GM21723 (cell line): ENCODE data around the gene ALDH2.
"Not testable (repeated sequence)": the region's sequence is repeated elsewhere in the genome, so short reads cannot be mapped to it uniquely, and the experiment has no call there.

ENCODE experiments used
- ATAC-seq: cut with Tn5 transposase; IDR thresholded peaks from one replicate; pipeline ENCODE4 v1.9.1; 2021; ENCODE audit warnings: mild to moderate bottlenecking, moderate library complexity; ENCODE audit not compliant: unreplicated experiment

Gene ALDH2

DNA sequence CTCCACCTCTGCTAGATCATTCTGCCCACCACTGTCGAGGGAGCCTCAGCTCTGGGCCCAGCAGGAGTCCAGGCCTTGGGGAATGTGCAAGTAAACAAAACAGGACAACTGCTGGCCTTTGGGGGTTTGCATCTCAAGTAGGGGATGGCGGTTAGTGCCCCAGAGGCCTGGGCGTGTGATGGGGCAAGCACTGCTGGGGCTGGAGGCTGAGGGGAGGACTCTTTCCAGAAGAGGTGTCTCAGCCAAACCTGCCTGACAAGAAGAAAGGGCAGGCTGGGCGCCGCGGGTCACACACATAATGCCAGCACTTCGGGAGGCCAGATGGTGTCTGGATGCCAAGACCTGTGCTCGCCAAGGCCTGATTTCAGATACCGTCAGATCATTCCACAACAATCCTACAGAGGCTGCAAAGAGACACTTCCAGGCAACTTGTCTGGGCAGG is 8.6 kb upstream of the ALDH2 start:
- ATAC-seq: no peak

DNA sequence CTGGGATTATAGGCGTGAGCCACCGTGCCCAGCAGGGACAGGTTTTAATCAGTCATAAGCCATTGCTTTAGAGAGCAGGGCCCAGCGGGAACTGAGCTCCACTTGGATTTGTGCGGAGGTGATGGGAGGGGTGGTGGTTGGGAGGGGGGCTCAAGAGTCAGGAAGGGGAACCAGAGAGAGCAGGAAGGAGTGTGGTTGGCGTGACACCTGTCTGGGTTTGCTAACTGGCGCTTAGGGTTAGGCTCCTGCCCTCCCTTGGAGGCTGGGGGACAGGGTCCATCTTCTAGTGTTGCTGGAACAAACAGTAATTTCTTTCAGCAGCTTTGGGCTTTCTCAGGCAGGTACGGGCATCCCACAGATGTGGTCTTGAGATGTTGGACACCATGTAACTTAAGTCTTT is 7.5 kb upstream of the ALDH2 start:
- ATAC-seq: no peak

DNA sequence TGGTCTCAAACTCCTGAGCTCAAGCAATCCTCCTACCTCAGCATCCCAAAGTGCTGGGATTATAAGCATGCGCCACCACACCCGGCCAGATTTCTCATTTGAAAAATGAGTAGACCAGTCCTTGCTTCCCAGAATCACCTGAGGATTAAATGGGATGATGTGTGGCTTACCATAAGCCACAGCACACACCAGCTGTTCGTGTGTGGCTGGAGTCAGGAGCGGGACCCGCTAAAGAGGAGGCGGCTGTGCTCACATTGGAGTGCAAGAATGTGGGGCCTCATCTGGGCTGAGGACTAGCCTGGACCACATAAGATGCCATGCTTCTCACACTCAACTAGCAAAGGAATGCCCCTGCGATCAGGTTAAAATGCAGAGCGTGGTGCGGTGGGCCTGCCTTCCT is 6.7 kb upstream of the ALDH2 start:
- ATAC-seq: no peak

DNA sequence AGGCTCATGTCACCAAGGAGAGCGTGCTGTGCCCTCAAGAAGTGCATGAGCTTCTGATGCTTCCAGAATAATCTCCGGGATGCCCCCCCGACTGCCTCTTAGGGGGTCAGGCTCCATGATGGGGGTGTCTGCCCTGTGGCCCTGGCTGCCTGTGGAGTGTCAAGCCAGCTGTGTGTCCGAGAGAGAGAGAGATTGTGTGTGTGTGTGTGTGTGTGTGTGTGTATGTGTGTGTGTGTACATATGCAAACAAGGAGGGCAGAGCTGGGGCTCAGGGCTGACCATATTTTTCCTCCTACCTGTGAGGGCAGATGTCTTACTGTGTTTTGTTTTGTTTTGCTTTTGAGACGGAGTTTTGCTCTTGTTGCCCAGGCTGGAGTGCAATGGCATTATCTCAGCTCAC is 5.6 kb upstream of the ALDH2 start:
- ATAC-seq: no peak

DNA sequence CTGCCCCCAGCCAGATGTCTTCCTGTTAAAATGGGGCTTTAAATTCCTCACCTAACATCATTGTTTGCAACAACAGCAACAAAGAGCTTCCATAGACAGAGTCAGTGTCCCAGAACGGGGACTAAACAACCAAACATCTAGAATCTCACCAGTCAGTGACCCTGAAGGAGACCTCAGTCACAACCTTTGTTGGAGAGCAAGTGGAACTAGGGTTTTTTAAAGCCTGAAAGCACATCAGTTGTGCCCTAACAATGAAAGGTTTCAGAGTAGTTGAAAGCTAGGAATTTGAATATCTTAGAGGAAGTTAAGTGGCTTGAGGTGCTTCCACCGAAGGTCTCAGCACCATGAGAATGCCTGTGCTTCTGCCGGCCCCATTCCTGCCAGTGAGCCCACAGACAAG is 5.0 kb upstream of the ALDH2 start:
- ATAC-seq: no peak

DNA sequence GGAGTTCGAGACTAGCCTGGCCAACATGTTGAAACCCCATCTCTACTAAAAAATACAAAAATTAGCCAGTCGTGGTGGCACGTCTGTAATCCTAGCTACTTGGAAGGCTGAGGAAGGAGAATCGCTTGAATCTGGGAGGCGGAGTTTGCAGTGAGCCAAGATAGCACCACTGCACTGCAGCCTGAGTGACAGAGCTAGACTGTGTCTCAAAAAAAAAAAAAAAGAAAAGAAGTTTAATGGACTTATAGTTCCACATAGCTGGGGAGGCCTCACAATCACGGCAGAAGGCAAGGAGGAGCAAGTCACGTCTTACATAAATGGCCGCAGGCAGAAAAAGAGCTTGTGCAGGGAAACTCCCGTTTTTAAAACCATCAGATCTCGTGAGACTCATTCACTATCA is 3.2 kb upstream of the ALDH2 start:
- not testable (repeated sequence) for ATAC-seq

DNA sequence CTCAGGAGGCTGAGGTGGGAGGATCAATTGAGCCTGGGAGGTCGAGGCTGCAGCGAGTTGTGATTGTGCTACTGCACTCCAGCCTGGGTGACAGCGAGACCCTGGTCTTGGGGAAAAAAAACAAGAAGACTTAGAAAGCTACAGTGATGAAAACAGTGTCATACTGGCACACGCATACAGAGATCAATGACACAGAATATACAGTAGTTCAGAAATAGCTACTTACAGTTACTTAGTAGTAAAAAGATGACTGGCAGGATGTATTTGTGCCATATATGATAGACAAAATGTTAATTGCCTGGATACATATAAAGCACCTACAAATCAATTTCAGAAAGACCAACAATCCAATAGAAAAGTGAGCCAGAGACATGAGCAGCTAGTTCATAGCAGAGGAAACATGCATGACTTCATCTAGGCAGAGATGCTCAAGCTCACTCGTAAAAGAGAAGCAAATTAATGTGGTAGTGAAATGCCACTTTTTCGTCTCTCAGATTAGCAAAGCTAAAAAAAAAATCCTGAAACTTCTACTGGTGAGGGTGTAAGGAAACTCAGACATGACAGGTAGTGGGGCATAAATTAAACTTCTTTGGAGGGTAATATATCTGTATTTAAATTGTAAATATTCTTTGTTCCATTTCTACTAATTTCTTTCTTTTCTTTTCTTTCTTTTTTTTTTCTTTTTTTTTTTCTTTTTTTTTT is 2.5 kb upstream of the ALDH2 start:
- peak; percentile 48 for ATAC-seq

DNA sequence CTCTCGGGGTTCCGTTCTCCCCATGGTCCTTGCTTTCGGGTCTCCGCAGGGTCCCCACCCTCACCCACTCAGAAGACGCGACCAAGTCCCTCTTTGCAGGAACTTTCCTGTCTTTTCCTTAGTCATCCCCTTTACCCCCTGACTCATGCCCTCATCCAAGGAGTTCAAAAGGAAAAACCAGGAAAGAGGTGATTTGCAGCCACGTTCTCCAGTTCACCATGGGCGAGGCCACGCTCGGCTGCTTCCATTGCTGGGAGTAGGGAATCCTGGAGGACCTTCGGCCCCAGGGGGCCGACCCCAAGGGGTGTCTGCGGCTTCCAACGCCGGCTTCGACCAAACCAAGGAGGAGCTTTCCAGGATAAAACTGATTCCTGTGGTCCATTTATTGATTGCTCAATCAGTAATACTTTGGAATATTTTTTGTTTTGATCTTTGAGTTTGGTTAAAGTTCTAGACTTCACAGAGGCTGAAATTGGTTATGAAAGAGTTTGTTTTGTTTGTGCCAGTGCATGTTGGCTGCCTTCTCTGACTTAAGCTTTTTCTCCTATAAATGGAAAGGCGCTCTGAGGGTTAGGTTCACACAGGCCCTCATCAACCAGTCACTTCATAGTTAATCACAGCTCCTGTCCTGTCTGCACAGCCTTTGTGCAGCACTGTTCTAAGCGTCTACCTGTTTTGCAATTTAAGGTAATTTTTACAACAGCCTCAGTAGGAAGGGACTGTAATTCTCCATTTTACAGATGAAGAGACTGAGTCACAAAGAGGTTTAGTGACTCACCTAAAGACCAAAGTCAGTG is 827 bp downstream of the ALDH2 start:
- no peak for ATAC-seq

DNA sequence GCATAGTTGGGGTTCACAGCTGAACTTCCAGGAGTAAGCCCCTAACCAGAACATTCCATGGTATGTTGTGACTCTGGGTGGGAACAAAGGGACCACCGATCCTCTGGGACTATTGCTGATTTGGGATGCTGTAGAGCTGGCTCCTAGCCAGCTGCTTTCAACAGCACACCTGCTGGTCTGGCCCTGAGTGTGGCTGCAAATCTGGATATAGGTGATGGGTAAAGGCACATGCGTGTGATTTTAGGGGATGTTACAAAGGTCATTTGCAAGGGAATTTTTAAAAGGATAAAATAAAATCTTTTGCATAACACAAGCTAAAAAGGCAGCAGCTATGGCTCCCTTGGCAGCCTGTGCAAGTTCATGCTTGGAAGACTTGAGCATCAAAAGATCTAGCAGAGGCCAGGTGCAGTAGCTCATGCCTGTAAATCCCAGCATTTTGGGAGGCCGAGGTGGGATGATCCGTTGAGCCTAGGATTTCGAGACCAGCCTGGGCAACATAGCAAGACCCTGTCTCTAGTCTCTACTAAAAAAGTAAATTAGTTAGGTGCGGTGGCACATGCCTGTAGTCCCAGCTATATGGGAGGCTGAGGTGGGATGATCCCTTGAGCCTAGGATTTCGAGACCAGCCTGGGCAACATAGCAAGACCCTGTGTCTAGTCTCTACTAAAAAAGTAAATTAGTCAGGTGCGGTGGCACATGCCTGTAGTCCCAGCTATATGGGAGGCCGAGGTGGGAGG is 1.6 kb downstream of the ALDH2 start:
- ATAC-seq: no peak

DNA sequence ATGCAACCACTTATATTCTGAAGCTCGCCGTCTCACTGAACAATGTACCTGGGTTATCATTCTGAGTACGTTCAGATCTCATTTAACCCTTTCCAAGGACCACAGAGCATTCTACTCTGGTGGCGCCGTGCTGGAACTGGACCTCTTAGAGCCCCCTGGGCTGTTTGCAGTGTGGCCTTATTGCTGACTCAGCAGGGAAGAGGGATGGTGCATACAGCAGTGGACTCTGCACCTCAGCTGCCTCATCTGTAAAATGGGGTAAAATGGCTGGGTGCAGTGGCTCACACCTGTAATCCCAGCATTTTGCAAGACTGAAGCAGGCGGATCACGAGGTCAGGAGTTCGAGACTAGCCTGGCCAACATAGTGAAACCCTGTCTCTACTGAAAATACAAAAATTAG is 2.9 kb downstream of the ALDH2 start:
- ATAC-seq: no peak

DNA sequence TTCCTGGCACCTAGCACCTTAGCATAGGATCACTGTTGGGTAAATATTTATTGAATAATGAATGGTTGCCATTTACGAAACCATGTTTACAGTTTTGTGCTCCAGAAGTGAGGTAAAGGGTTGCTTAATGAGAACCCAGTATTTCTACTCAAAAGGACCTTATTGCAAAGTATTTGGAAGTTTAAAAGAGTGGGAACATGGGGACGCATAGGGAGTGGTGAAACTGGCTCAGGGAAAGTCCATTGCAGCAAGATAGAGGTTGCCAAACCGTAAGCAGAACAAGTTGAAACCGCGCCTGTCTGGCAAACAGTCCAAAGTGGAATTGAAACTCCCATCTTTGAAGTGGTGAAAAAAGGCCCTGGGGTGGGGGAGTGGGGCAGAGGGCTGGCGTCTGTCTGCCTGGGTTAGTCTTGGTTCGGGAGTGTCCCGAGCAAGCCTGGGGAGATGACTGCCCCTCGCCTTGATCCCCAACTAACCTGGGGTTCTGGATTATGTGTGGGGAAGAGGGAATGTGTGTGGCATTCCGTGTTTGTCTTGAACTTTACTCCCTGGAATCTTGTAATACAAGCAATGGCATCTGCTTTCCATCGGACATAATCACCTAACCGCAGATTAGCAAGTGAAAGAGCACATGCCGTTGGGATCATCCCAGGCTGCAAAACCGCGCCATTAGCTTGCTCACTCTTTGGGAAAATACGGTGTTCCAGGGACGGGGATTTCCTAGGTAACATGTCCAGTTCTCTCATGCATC is 7.2 kb downstream of the ALDH2 start:
- ATAC-seq: peak; percentile 53

DNA sequence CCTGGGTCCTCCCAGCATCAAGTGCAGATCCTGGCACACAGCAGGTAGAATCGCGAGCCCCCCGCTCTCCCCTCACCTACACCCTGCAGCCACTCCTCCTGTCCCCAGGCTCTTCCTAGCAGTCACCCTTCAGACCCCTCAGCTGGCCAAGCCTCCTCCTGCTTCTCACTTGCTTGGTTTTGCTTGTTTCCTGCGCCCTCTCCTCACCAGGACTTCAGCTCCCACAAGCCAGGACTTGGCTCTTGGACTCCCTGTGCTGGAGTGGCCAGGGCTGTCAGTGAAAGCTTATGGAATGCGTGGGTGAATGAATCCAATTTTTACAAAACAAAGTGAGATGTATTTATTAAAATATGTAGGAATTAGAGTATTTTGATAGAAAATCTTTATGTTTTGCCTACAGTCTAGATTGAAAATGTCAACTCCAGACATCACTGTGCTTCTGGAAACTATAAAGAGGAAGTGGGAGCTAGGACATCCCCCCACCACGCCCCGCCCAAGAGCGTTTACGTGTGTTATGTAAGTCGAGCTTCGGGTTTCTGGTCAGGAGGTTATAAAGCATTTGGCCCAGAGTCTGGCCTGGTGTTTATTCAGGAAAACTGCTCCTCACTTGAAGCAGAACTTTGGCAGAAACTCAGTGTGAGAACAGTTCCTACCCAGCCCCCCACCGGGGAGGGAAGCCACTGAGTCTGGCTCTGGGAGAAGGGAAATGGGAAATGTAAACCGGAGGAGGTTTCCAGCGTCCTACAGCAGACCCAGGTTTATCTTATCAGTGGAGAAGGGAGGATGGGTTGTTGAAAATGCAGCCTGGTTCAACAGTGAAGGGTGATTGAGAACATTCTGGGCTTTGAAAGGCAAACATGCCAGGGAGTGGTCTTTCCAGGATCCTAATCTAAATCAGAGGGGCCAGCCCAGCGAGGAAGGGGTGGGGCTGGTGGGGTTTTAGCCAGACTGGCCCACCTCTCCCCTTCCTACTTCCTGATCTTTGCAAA is 8.8 kb downstream of the ALDH2 start:
- ATAC-seq: peak; percentile 67

DNA sequence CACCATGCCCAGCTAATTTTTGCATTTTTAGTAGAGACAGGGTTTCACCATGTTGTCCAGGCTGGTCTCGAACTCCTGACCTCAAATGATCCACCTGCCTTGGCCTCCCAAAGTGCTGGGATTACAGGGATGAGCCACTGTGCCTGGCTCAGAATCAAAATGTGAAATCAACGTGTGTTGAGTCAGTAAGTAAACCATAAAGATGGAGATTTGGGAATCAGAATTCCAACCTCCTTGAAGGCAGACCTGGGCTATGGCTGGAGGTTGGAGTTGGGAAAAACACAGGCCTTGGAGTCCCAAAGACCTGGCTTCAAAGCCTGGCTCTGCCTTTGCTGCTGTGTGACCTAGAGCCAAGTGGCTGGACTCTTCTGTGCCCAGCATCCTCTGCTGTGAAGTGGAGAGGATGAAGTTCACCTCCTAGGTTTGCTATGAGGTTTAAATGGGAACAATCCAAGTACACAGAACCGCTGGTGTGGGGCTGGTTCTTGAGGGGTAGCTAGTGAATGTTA is 10.2 kb downstream of the ALDH2 start:
- no peak for ATAC-seq

DNA sequence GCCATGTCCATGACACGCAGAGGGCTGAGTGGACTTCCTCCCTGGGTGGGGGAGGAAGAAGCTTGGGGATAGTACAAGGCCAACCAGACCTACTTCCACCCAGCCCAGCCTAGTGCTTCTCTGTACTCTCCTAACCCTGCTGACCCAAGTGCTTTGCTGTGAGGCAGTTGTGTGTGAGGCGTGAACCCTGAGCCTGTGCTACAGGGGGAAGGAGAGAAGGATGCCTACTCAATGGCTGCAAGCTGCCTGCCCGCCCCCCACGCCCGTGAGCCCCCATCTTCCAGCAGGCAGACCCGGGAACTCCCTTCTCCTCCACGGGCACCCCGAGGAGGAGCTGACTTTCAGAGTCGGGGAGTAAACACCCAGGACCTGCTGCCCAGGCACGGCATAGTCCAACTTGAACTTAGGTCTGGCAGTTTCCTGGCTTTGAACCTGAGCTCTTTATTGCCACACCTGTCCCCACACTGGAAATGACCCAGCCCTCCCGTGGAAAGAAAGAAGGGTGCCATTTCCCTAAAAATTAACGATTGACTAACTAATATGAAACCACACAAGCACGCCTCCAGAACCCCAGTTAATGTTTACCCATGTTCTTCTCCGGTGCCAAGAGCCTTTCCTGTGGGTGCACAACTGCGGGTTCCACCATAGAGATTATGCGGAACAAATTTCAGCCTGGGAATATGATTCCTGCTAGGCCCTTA is 10.8 kb downstream of the ALDH2 start:
- no peak for ATAC-seq

DNA sequence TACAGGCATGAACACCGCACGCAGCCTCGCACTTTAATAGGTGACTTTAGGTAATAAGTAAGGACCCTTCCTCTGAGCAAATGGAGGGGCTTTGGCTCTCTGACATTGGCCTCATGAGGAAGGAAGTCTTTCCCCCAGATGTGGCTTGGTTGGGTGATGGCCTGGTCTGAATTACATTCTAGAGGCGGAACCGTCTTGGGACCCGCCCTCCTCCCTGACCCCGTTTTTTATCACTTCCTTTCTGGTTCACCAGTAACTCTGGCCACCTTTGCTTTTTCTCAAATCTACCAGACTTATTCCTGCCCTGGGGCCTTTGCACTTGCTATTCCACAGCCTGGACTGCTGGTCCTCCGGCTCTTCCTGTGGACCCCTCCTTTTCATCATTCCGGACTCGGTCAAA is 13.4 kb downstream of the ALDH2 start:
- no peak for ATAC-seq

DNA sequence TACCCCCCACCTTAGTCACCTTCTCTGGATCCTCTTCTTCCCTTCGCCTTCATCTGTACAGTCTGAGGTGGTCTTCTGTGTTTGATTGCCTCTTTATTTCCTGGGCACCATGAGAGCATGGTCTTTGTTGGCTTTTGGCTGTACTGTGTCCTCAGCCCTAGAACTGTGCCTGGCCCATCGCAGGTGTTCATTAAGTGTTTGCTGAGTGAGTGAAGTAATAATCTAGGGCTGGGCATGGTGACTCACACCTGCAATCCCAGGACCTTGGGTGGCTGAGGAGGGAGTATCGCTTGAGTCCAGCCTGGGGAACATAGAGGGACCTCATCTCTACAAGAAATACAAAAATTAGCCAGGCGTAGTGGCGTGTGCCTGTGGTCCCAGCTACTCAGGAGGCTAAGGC is 13.9 kb downstream of the ALDH2 start:
- ATAC-seq: no peak

DNA sequence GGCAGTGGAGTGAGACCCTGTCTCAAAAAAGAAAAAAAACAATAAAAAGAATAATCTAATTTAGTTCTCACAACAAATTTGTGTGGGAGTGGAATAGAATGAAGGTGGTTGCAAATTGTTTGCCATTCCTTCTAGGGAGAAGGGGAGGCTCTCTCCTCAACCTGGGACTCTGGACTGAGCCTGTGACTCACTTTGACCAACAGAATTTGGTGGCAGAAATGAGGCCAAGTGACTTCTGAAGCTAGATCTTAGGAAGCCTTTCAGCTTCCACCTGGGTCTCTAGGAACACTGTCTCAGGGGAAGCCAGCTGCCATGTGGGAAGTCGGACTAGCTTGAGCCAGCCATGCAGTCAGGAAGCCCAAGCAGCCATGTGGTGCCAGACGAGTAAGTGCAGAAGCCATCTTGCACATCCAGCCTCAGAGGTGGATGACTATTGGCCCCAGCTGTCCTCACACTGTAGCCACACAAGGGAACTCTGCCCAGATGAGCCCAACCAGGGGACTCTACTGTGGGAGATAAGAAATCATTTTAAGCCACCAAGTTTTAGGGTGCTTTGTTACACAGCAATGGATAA is 14.4 kb downstream of the ALDH2 start:
- ATAC-seq: no peak

DNA sequence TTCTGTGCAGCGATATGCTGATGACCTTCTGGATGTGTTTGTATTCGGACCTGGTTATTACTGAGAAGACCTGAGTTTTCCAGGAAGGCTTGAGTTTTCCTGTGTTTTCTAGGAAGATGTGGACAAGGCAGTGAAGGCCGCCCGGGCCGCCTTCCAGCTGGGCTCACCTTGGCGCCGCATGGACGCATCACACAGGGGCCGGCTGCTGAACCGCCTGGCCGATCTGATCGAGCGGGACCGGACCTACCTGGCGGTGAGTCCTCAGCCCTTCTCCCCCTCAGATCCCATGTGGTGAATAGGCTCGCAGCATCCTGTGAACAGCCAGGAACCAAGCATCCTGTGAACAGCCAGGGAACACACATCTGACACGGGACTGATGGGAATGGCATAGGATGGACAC is 16.3 kb downstream of the ALDH2 start:
- ATAC-seq: no peak

DNA sequence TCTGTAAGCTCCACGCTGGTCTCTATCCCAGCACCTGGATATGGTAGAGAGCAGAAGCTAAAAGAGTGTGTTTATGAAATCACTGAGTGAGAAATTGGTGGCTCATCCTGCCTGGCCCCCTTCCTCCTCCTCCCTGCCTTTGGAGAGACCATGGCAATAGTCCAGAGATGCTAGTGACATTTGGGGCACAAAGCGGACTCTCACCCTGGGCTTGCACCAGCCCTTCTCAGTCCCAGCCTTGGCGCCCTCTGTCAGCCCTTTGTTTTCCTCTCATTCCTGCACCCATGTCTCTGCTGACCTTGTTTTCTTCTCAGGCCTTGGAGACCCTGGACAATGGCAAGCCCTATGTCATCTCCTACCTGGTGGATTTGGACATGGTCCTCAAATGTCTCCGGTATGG is 18.2 kb downstream of the ALDH2 start:
- ATAC-seq: no peak
